Mesendoderm (in vitro differentiated cells): ENCODE results near the gene UQCC2.

ENCODE experiments used
- DNase-seq: peaks from one replicate; pipeline ENCODE4 v3.0.0; 2013
- H2AK5ac ChIP-seq: 2 replicates; pipeline ENCODE4 v1.6.1; 2013; ENCODE audit warnings: low read length, inconsistent platforms
- H2BK120ac ChIP-seq: 2 replicates; pipeline ENCODE4 v1.6.1; 2013; ENCODE audit warnings: low read depth, mild to moderate bottlenecking, low read length, moderate library complexity, mixed read lengths
- H2BK15ac ChIP-seq: replicated peaks from 2 replicates; pipeline ENCODE4 v1.6.1; 2013; ENCODE audit warnings: low read depth, mild to moderate bottlenecking, moderate library complexity
- H2BK5ac ChIP-seq: 2 replicates; pipeline ENCODE4 v1.6.1; 2013; ENCODE audit warnings: low read length, inconsistent platforms
- H3K18ac ChIP-seq: 2 replicates; pipeline ENCODE4 v1.6.1; 2013; ENCODE audit warnings: mild to moderate bottlenecking, low read length, mixed read lengths
- H3K23ac ChIP-seq: one replicate; pipeline ENCODE4 v1.6.1; 2013; ENCODE audit warnings: low read length
- H3K27ac ChIP-seq: 2 replicates; pipeline ENCODE4 v1.5.1; 2013; ENCODE audit warnings: low read depth, mild to moderate bottlenecking, inconsistent platforms, low read length, moderate library complexity
- H3K27me3 ChIP-seq: 2 replicates; pipeline ENCODE4 v1.6.1; 2013; ENCODE audit warnings: low read length, control low read depth, mild to moderate bottlenecking, inconsistent platforms; ENCODE audit not compliant: insufficient read depth, poor library complexity
- H3K36me3 ChIP-seq: 2 replicates; pipeline ENCODE4 v1.6.1; 2013; ENCODE audit warnings: low read length, inconsistent platforms; ENCODE audit not compliant: control insufficient read depth, insufficient read depth
- H3K4ac ChIP-seq: one replicate; pipeline ENCODE4 v1.6.1; 2013; ENCODE audit warnings: low read depth, mild to moderate bottlenecking, low read length, moderate library complexity
- H3K4me1 ChIP-seq: 2 replicates; pipeline ENCODE4 v1.6.1; 2013; ENCODE audit warnings: low read depth, low read length, inconsistent platforms; ENCODE audit not compliant: control insufficient read depth
- H3K4me2 ChIP-seq: 2 replicates; pipeline ENCODE4 v1.6.1; 2013; ENCODE audit warnings: low read length
- H3K4me3 ChIP-seq: 2 replicates; pipeline ENCODE4 v1.5.1; 2013; ENCODE audit warnings: mild to moderate bottlenecking, low read length
- H3K56ac ChIP-seq: one replicate; pipeline ENCODE4 v1.6.1; 2013; ENCODE audit warnings: low read length
- H3K79me1 ChIP-seq: 2 replicates; pipeline ENCODE4 v1.6.1; 2013; ENCODE audit warnings: low read length, inconsistent platforms
- H3K79me2 ChIP-seq: 2 replicates; pipeline ENCODE4 v1.6.1; 2013; ENCODE audit warnings: mild to moderate bottlenecking, low read length; ENCODE audit not compliant: control insufficient read depth, insufficient read depth
- H3K9ac ChIP-seq: 2 replicates; pipeline ENCODE4 v1.6.1; 2013; ENCODE audit warnings: low read length, inconsistent platforms
- H4K5ac ChIP-seq: one replicate; pipeline ENCODE4 v1.6.1; 2013; ENCODE audit warnings: low read length
- H4K8ac ChIP-seq: one replicate; pipeline ENCODE4 v1.6.1; 2013; ENCODE audit warnings: low read depth, mild to moderate bottlenecking, control low read depth, low read length, moderate library complexity
- WGBS: extraction: QIAGEN DNeasy Blood & Tissue Kit; methylation state at CpG from one replicate; pipeline ENCODE4 v1.1.7; 2013; ENCODE audit warnings: low lambda C conversion rate, missing lambda C conversion rate; ENCODE audit not compliant: insufficient coverage; ENCODE audit errors: extremely low coverage; 5-methylcytosine and 5-hydroxymethylcytosine counted together

Gene UQCC2

GRCh38 chr6:33731751-33732282, 20.3 kb upstream of the UQCC2 start:
- Histone ChIP-seq H3K27ac (no peak overlapping the region), H2BK15ac (no peak overlapping the region), H3K79me2 (no peaks in the 10 kb centered on the region), H3K4me2 (no peak overlapping the region), H3K36me3 (no peaks in the 10 kb centered on the region), H3K18ac (no peak overlapping the region), H3K27me3 (no peaks in the 10 kb centered on the region), H3K56ac (no peak overlapping the region), H4K5ac (no peak overlapping the region), H3K9ac (no peak overlapping the region), H3K23ac (no peak overlapping the region), H3K4ac (no peak overlapping the region), H4K8ac (no peak overlapping the region), H2AK5ac (no peak overlapping the region), H2BK120ac (no peak overlapping the region), H3K4me3 (no peak overlapping the region), H2BK5ac (no peak overlapping the region), H3K79me1 (no peaks in the 10 kb centered on the region), H3K4me1 (no peaks in the 10 kb centered on the region)
- no CpG with 5 or more reads among the region's 9 CpGs for WGBS
- DNase-seq: no peak

- Histone ChIP-seq H2AK5ac (no peak overlapping the region), H3K27me3 (no peaks in the 10 kb centered on the region), H3K9ac (no peak overlapping the region), H2BK15ac (no peak overlapping the region), H3K36me3 (no peaks in the 10 kb centered on the region), H3K4me2 (no peak overlapping the region), H3K4me3 (no peak overlapping the region), H3K4me1 (no peaks in the 10 kb centered on the region), H2BK120ac (no peak overlapping the region), H3K23ac (no peak overlapping the region), H2BK5ac (no peak overlapping the region), H3K27ac (no peak overlapping the region), H4K8ac (no peak overlapping the region), H3K79me1 (no peaks in the 10 kb centered on the region), H3K56ac (no peak overlapping the region), H3K4ac (no peak overlapping the region), H3K18ac (no peak overlapping the region), H4K5ac (no peak overlapping the region), H3K79me2 (no peaks in the 10 kb centered on the region)
- no CpG with 5 or more reads among the region's 7 CpGs for WGBS
- no peak for DNase-seq
Measured at GRCh38 chr6:33731035-33731434, 19.5 kb upstream of the UQCC2 start.

DNA sequence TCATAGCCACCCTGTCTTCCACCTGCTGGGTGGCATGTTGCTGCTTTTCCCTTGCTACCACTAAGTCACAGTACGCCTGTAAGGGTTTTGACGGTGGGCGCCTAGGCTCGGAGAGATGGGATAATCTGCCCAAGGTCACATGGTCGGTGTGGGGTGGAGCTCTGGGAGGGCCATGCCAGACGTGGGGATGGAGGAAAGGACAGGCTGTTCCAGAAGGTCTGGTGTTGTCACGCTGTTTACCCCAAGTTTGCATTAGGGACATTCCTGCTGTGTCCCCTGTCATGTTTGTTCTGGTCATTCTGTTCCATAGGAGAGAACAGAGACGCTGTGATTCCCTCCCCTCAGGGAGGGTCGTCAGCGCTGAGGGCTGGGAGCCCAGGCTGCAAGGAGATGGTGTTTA, 19.1 kb upstream of the UQCC2 start:
- Histone ChIP-seq H2BK15ac (no peak overlapping the region), H3K9ac (no peak overlapping the region), H2BK120ac (no peak overlapping the region), H3K4me3 (no peak overlapping the region), H3K18ac (no peak overlapping the region), H4K5ac (no peak overlapping the region), H3K79me1 (no peaks in the 10 kb centered on the region), H3K4ac (no peak overlapping the region), H3K27me3 (no peaks in the 10 kb centered on the region), H2BK5ac (no peak overlapping the region), H2AK5ac (no peak overlapping the region), H3K79me2 (no peaks in the 10 kb centered on the region), H4K8ac (no peak overlapping the region), H3K4me2 (no peak overlapping the region), H3K27ac (no peak overlapping the region), H3K23ac (no peak overlapping the region), H3K4me1 (no peaks in the 10 kb centered on the region), H3K36me3 (no peaks in the 10 kb centered on the region), H3K56ac (no peak overlapping the region)
- DNase-seq: no peak
- WGBS: no CpG with 5 or more reads among the region's 10 CpGs

DNA sequence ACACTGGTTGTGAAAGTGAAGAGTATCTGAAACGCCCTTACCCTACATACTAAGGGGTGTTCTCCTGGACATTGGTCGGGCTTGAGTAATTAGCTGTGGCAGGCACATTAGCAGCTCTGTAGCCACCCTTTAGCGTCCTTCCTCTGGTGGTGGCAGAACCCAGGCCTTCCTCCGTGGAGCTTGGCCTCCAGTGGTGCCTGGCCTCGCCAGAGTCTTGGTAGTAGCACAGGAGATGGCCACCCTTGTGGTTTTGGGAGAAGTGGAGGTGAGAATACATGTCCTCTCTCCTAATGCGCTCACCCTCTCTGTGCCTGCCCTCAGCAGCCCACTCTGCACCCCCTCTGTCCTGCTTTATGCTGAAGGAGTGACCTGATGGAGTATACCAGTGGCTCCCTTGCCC, 17.6 kb upstream of the UQCC2 start:
- Histone ChIP-seq H2BK5ac (no peak overlapping the region), H3K27me3 (no peaks in the 10 kb centered on the region), H3K4me1 (no peaks in the 10 kb centered on the region), H2BK120ac (no peak overlapping the region), H3K23ac (no peak overlapping the region), H4K5ac (no peak overlapping the region), H3K4me3 (no peak overlapping the region), H3K9ac (no peak overlapping the region), H2BK15ac (no peak overlapping the region), H3K79me2 (no peaks in the 10 kb centered on the region), H3K18ac (no peak overlapping the region), H3K4ac (no peak overlapping the region), H3K79me1 (no peaks in the 10 kb centered on the region), H3K36me3 (no peaks in the 10 kb centered on the region), H3K27ac (no peak overlapping the region), H3K56ac (no peak overlapping the region), H4K8ac (no peak overlapping the region), H3K4me2 (no peak overlapping the region), H2AK5ac (no peak overlapping the region)
- DNase-seq: no peak
- no CpG with 5 or more reads among the region's 6 CpGs for WGBS

- Histone ChIP-seq H3K4me2 (no peak overlapping the region), H3K36me3 (no peaks in the 10 kb centered on the region), H3K27ac (no peak overlapping the region), H2BK120ac (no peak overlapping the region), H3K4me1 (no peaks in the 10 kb centered on the region), H3K4me3 (no peak overlapping the region), H2BK5ac (no peak overlapping the region), H3K9ac (no peak overlapping the region), H2BK15ac (no peak overlapping the region), H3K18ac (no peak overlapping the region), H3K79me2 (no peaks in the 10 kb centered on the region), H2AK5ac (no peak overlapping the region), H3K4ac (no peak overlapping the region), H3K23ac (no peak overlapping the region), H4K5ac (no peak overlapping the region), H3K27me3 (no peaks in the 10 kb centered on the region), H3K56ac (no peak overlapping the region), H4K8ac (no peak overlapping the region), H3K79me1 (no peaks in the 10 kb centered on the region)
- DNase-seq: no peak
- WGBS: no CpG with 5 or more reads among the region's 11 CpGs
Measured at GRCh38 chr6:33728438-33728837, 16.9 kb upstream of the UQCC2 start.

GRCh38 chr6:33727932-33728331, 16.4 kb upstream of the UQCC2 start:
- Histone ChIP-seq H3K79me2 (no peaks in the 10 kb centered on the region), H3K9ac (no peak overlapping the region), H2BK15ac (no peak overlapping the region), H3K18ac (no peak overlapping the region), H4K8ac (no peak overlapping the region), H2BK5ac (no peak overlapping the region), H3K36me3 (no peaks in the 10 kb centered on the region), H4K5ac (no peak overlapping the region), H3K27me3 (no peaks in the 10 kb centered on the region), H3K4me1 (no peaks in the 10 kb centered on the region), H3K4me2 (no peak overlapping the region), H3K27ac (no peak overlapping the region), H3K23ac (no peak overlapping the region), H2BK120ac (no peak overlapping the region), H2AK5ac (no peak overlapping the region), H3K4me3 (no peak overlapping the region), H3K4ac (no peak overlapping the region), H3K56ac (no peak overlapping the region), H3K79me1 (no peaks in the 10 kb centered on the region)
- WGBS: no CpG with 5 or more reads among the region's 11 CpGs
- DNase-seq: no peak
